Adrenal gland (tissue), 12 donors: Measurements from ENCODE around the gene UGGT1. TPM values are rescaled to one million over a fixed set of nuclear protein-coding genes. Genes with fewer than 3 reads are reported as not detected.
"Not testable (repeated sequence)": the region's sequence is repeated elsewhere in the genome, so short reads cannot be mapped to it uniquely, and the experiment has no call there.

Experiments
- DNase-seq, 7 donors: peaks; one replicate each; pipeline ENCODE4 v3.0.0-alpha.2; 2019 to 2020
- H3K27ac ChIP-seq, 5 donors: fragments of 200-600 bp; sonication (generic) in 4 of 5; 1 replicate in 3 of 5; 2 replicates in 2 of 5; pipeline versions ENCODE4 v1.5.1 to v1.8.0; 2016 to 2020; ENCODE audit warnings: mild to moderate bottlenecking in 1 of 5
- H3K27me3 ChIP-seq: fragments of 200-600 bp; 2 replicates; pipeline ENCODE4 v1.8.0; 2021
- H3K36me3 ChIP-seq, 2 donors: fragments of 200-600 bp; replicated peaks in 1 of 2; 1 replicate in 1 of 2; 2 replicates in 1 of 2; pipeline versions ENCODE4 v1.5.1 to v1.8.0; 2018 to 2022
- H3K4me1 ChIP-seq, 2 donors: fragments of 200-600 bp; replicated peaks in 1 of 2; 1 replicate in 1 of 2; 2 replicates in 1 of 2; pipeline versions ENCODE4 v1.5.1 to v1.8.0; 2018 to 2021
- H3K4me3 ChIP-seq, 4 donors: fragments of 200-600 bp; sonication (generic) in 3 of 4; one replicate each; pipeline ENCODE4 v1.5.1; 2016 to 2018
- H3K9me3 ChIP-seq, 3 donors: fragments of 200-600 bp; sonication (generic) in 1 of 3; replicated peaks in 1 of 3; 1 replicate in 2 of 3; 2 replicates in 1 of 3; pipeline versions ENCODE4 v1.5.1 to v1.8.0; 2016 to 2021
- POLR2A ChIP-seq, 2 donors: fragments of 450-650 bp; IDR thresholded peaks; one replicate each; pipeline ENCODE4 v1.6.1; 2017; ENCODE audit warnings: antibody characterized with exemption in 2 of 2, mild to moderate bottlenecking in 2 of 2, moderate library complexity in 1 of 2
- WGBS, 4 donors: extraction: QIAGEN DNeasy Blood & Tissue Kit in 2 of 4; methylation state at CpG; one replicate each; pipeline versions ENCODE4 v1.1.5 to v1.1.7; 2013 to 2017; 5-methylcytosine and 5-hydroxymethylcytosine counted together
- intact Hi-C, 2 donors: fragments of 100-400 bp; cut with DNase I; formaldehyde crosslinking; loops; one replicate each; pipeline versions ENCODE4 v1.14.1 to v1.15.0; 2022 to 2023
- polyA plus RNA-seq, 3 donors: library from polyadenylated mRNA; stranded (reverse); fragments of 200-250 nt in 2 of 3; fragments of 350-450 nt in 1 of 3; fragmentation: Illumina TruSeq in 1 of 3; extraction: RNeasy Lipid Tissue Mini Kit (QIAGEN cat#74804) in 1 of 3; gene quantifications; one replicate each; pipeline ENCODE4 v1.2.3, GENCODE V29; 2013 to 2014
- total RNA-seq, 9 donors: library from RNA; depleted of rRNA in 4 of 9; stranded (reverse); fragments of >200 nt in 4 of 9; fragments of 120-200 nt in 1 of 9; fragmentation: NEBNext Ultra II Directional in 1 of 9; extraction: Animal tissue kit (Norgen Biotek cat#: 25700) in 1 of 9; gene quantifications; one replicate each; pipeline versions ENCODE4 v1.1.0 to v1.2.4, GENCODE V29; 2013 to 2023
- TF ChIP-seq, protein P1 (sequence below), 6 experiments: fragments of 450-650 bp in 4 of 6; fragments of 200-600 bp in 2 of 6; sonication (generic) in 1 of 6; IDR thresholded peaks; 1 replicate in 5 of 6; 2 replicates in 1 of 6; pipeline versions ENCODE4 v1.5.1 to v1.8.0; 2016 to 2021; ENCODE audit warnings: antibody characterized with exemption in 6 of 6, mild to moderate bottlenecking in 2 of 6, moderate library complexity in 1 of 6
- donor health status: healthy with polysubstance abuse.
- donor health status: Bipolar disorder and iron deficiency.
- donor health status: DM: yes; HTN: yes; CAD: no.
- donor health status: DM: no; HTN: no; CAD: no.
- donor health status: DM: no; HTN: no; CAD: no.
- donor health status: DM: yes; HTN: yes; CAD: no.

Gene UGGT1
- total and polyA plus RNA-seq, 12 donors: 6.6 to 67.5 (median 41.5) TPM

DNA sequence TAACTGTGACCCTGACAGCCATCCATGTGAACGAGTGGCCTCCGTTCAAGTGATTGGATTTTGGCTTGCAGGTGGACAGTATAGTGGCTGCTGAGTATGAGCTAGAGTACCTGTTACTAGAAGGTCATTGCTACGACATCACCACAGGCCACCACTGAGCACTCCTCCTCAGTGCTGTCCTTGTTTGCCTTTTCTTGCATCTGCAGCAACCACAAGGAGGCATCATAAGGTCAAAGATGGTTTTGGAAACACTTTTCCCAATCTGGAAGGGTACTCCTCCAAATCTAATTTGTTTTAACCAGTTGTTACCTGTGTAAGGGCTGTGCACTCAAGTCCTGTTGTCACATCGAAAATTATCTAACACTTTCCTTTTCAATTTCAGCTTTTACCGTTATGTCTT lies 81.2 kb downstream of the UGGT1 start:
- 82 to 88% (median 84%) methylated on average over 5 of the region's 5 CpGs for WGBS, 4 donors
- Histone ChIP-seq H3K9me3 (no peaks in the 10 kb centered on the region), H3K4me3 (no peak overlapping the region), H3K27ac (no peak overlapping the region), H3K36me3 (peaks cover 0 to 72% of the 10 kb centered on the region in 2 donors), H3K4me1 (no peaks in the 10 kb centered on the region), H3K27me3 (no peaks in the 10 kb centered on the region)
- DNase-seq: peak in 1 of 7 donors; percentile 19
- TF ChIP-seq, protein P1, sequence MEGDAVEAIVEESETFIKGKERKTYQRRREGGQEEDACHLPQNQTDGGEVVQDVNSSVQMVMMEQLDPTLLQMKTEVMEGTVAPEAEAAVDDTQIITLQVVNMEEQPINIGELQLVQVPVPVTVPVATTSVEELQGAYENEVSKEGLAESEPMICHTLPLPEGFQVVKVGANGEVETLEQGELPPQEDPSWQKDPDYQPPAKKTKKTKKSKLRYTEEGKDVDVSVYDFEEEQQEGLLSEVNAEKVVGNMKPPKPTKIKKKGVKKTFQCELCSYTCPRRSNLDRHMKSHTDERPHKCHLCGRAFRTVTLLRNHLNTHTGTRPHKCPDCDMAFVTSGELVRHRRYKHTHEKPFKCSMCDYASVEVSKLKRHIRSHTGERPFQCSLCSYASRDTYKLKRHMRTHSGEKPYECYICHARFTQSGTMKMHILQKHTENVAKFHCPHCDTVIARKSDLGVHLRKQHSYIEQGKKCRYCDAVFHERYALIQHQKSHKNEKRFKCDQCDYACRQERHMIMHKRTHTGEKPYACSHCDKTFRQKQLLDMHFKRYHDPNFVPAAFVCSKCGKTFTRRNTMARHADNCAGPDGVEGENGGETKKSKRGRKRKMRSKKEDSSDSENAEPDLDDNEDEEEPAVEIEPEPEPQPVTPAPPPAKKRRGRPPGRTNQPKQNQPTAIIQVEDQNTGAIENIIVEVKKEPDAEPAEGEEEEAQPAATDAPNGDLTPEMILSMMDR (IDR thresholded peaks at IDR 0.05): peak in 3 of 6 experiments; percentile 26 to 30 (median 29)
- TF ChIP-seq POLR2A (IDR thresholded peaks at IDR 0.05): no peak
- intact Hi-C loops: loop anchor here (10.0 kb wide), 2 partner anchors 63 to 563 kb away; no protein-coding TSS in a partner anchor

DNA sequence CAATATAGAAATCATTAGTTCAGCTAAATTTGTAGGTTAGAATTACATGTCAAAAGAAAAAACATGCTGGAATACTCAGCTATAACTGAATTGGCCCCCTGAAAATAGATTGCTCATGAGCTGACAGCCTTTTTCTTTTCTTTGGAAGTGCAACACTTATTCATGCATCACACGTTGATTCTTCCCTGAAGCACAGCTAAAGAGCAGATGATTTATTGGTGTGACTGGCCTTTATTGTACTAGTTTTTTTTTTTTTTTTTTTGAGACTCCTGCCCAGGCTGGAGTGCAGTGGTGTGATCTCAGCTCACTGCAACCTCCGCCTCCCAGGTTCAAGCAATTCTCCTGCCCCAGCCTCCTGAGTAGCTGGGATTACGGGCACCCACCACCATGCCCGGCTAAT lies 83.1 kb downstream of the UGGT1 start:
- not testable (repeated sequence) for H3K4me1 ChIP-seq, H3K4me3 ChIP-seq, H3K27me3 ChIP-seq, DNase-seq, H3K9me3 ChIP-seq, H3K27ac ChIP-seq
- peaks cover 0 to 75% of the 10 kb centered on the region in 2 donors for H3K36me3 ChIP-seq
- intact Hi-C loops: loop anchor here (10.0 kb wide), 2 partner anchors 61 to 561 kb away; no protein-coding TSS in a partner anchor
- WGBS, 4 donors: 68 to 83% (median 74%) methylated on average over 4 of the region's 4 CpGs

DNA sequence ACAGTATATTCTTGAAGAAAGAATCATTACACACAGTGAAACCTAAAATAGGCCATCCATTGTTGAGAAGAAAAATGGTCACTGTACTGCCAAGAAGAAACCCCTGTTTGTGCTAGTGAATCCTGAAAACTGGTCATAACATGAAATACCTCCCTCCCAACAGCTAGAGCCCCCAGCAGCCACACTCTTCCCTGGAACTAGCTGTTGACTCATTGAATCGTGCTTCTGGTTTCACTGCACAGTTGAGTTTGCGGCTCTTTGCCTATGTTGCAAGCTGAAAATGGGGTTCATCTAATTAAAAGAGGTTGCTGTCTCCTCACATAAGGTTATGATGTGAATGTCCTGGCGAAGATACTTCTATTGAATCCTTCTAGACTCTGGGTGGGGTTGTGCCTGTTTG lies 86.3 kb downstream of the UGGT1 start:
- peaks cover 0 to 80% of the 10 kb centered on the region in 2 donors for H3K36me3 ChIP-seq
- 90 to 100% (median 99%) methylated on average over 3 of the region's 3 CpGs for WGBS, 4 donors
- no peaks in the 10 kb centered on the region for H3K27me3 ChIP-seq
- no peak overlapping the region for H3K27ac ChIP-seq
- peaks cover 6 to 16% of the 10 kb centered on the region in 2 donors for H3K4me1 ChIP-seq
- no peaks in the 10 kb centered on the region for H3K9me3 ChIP-seq
- no peak for DNase-seq
- intact Hi-C loops: loop anchor here (10.0 kb wide), 2 partner anchors 57 to 557 kb away; no protein-coding TSS in a partner anchor
- no peak overlapping the region for H3K4me3 ChIP-seq
- TF ChIP-seq POLR2A (IDR thresholded peaks at IDR 0.05): no peak
- TF ChIP-seq, protein P1 (IDR thresholded peaks at IDR 0.05): no peak

DNA sequence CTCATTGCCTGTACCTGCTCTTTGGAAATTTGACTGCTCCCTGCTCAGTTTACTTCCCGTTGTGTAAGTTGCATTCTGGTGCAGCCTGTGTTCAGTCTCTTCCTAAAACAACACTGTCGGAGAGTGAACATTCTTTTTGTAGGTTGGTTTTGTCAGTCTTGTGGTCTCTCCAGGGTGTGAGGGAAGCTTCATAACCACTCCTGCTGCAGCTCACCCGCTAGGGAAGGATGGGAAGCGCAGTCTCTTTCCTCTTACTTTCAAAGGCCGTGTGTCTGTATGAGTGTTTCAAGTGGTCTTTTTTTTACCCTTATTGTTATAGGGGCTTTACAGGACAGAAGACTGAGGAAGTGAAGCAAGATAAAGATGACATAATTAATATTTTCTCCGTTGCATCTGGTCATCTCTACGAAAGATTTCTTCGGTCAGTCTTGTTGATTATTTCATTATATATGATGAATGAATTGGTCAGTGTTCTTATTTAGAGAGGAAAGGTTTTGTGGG lies 87.2 kb downstream of the UGGT1 start:
- Histone ChIP-seq H3K4me1 (peaks cover 6 to 16% of the 10 kb centered on the region in 2 donors), H3K27ac (peak overlapping the region in 3 of 5 donors; percentile 67 to 79 (median 75)), H3K4me3 (no peak overlapping the region), H3K36me3 (peaks cover 0 to 73% of the 10 kb centered on the region in 2 donors), H3K27me3 (no peaks in the 10 kb centered on the region), H3K9me3 (no peaks in the 10 kb centered on the region)
- 75 to 77% (median 76%) methylated on average over 8 of the region's 8 CpGs for WGBS, 4 donors
- TF ChIP-seq POLR2A (IDR thresholded peaks at IDR 0.05): no peak
- TF ChIP-seq, protein P1 (IDR thresholded peaks at IDR 0.05): no peak
- intact Hi-C loops: loop anchor here (10.0 kb wide), 2 partner anchors 57 to 557 kb away; no protein-coding TSS in a partner anchor
- no peak for DNase-seq
